Ectodermal cell (in vitro differentiated cells): ENCODE data around the gene CCM2.
A peak's percentile ranks its signal among the peaks of the same experiment; 100 is the strongest.

Experiments used
- H3K27ac ChIP-seq: 2 replicates; pipeline ENCODE4 v1.7.0; 2013; ENCODE audit warnings: mild to moderate bottlenecking, low read depth, low read length; ENCODE audit not compliant: insufficient read depth, poor library complexity, severe bottlenecking
- H3K27me3 ChIP-seq: 2 replicates; pipeline ENCODE4 v1.7.0; 2013; ENCODE audit warnings: mild to moderate bottlenecking, low read length; ENCODE audit not compliant: insufficient read depth, control insufficient read depth, poor library complexity, severe bottlenecking
- H3K36me3 ChIP-seq: one replicate; pipeline ENCODE4 v1.7.0; 2013; ENCODE audit warnings: low read length; ENCODE audit not compliant: control insufficient read depth, insufficient read depth
- H3K4me1 ChIP-seq: one replicate; pipeline ENCODE4 v1.7.0; 2013; ENCODE audit warnings: low read length; ENCODE audit not compliant: control insufficient read depth, insufficient read depth
- H3K4me3 ChIP-seq: 2 replicates; pipeline ENCODE4 v1.7.0; 2013; ENCODE audit warnings: low read depth, low read length, control low read depth; ENCODE audit not compliant: insufficient read depth
- H3K9me3 ChIP-seq: 2 replicates; pipeline ENCODE4 v1.7.0; 2013; ENCODE audit warnings: mild to moderate bottlenecking, low read length, moderate library complexity; ENCODE audit not compliant: control insufficient read depth
- WGBS, 2 experiments: methylation state at CpG; one replicate each; pipeline ENCODE4 v1.1.7; 2013; ENCODE audit warnings: missing lambda C conversion rate in 2 of 2; 5-methylcytosine and 5-hydroxymethylcytosine counted together

Gene CCM2

DNA sequence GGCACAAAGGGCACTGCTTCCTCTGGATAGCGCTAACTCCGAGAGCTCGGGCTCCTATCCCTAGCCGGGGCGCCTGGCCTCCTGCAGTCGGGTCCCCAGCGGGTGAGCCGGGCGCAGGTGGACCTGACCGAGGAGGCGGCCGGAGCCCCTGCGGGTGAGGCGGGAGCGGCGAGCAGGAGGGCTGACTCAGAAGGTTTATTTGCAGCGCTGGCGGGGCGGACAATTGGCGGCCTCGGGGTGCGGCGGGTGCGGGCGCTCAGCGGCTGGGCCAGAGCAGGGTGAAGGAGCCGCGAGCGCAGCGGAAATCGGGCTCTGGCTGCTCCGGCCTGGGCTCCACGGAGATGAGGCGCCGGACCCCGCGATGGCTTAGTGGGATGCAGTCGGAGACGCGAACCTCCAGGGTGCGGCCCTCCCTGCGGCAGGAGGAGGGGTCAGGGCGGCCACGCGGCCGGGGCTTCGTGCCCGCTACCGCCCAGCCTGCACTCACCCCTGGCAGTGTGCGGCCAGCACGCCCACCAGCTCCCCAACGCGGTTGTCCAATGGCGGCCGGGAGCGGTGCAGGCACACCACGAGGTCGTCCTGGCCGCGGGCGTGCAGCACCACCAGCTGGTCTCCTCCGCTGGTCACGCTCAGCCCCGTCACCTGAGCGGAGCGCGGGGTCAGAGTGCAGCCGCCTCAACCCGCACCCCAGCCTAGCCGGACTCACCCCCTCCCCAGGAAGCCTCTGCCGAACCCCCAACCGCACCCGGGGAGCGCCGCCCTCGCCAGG, 37.3 kb upstream of the CCM2 start:
- Histone ChIP-seq H3K4me1 (peaks cover 8% of the 10 kb centered on the region), H3K27ac (no peak overlapping the region), H3K9me3 (no peaks in the 10 kb centered on the region), H3K27me3 (peaks cover 37% of the 10 kb centered on the region), H3K36me3 (no peaks in the 10 kb centered on the region), H3K4me3 (peak overlapping the region; percentile 32)
- WGBS, 2 experiments = 11 to 12% methylated on average over 76 of the region's 76 CpGs

DNA sequence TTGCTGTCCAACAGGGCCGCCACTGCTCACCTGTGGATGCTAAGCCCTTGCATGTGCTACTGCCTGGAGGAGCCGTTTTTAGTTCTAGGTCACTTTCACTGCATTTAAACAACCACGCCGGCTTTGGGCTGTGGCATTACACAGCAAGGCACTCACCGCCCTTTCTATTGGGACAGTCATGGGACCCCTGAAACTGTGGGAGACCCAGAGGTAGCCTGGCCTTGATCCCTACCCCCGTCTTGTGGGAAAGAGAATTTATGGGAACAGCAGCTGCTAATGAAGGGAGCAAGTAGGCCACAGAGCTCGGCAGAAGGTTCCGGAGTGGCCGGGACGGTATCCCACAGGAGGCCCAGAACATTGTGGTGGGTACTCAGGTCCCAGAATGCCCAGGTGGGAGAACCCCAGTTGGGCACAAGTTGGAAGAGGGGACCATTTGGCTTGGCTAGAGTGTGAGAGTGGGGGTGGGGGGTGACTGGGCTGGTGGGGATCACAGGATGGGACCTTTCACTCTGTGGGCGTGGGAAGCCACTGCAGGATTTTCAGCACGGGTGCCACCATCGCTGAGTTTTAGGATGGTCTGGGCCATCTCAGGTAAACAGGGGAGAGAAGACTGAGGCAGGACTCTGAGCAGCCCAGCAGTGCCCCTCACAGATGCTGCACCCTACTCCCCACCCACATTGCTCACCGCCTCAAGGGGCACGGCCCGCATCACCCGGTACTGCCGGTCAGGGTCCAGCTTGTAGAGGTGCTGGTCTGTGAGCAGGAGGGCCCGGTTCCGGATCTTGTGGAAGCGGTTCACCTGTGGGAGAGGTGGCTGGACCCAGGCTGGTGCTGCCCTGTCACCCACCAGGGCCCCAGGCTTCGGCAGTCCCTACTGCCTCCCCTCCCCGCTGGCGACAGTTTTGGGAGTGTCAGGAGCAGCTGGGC, 36.4 kb upstream of the CCM2 start:
- Histone ChIP-seq H3K36me3 (no peaks in the 10 kb centered on the region), H3K9me3 (no peaks in the 10 kb centered on the region), H3K27me3 (peaks cover 37% of the 10 kb centered on the region), H3K4me1 (peaks cover 8% of the 10 kb centered on the region), H3K4me3 (no peak overlapping the region), H3K27ac (no peak overlapping the region)
- 92 to 94% methylated on average over 24 of the region's 24 CpGs for WGBS, 2 experiments

DNA sequence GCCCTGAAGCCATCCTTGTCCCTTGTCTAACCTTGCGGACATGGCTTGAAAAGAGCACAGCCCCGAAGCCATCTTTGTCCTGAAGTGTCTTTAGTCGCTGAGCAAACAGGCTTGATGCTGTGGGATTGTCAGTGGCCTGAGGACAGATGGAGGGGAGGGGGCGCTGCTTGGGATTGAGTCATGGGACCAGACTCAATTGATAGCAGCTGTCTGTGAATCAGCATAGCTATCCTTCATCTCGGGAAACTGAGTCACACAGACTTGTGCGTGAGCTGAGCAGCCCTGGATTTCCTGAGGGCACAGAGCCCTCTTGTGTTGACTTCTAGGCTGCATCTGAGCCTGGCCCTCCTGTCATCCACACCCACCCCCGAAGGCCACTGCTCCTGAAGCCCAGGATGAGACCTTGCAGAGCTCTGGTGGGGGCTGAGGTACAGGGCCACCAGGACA, 35.6 kb upstream of the CCM2 start:
- no peaks in the 10 kb centered on the region for H3K9me3 ChIP-seq
- WGBS, 2 experiments = 73 to 78% methylated on average over 7 of the region's 7 CpGs
- no peak overlapping the region for H3K27ac ChIP-seq
- H3K4me3 ChIP-seq = no peak overlapping the region
- H3K27me3 ChIP-seq = peaks cover 37% of the 10 kb centered on the region
- H3K4me1 ChIP-seq = peaks cover 8% of the 10 kb centered on the region
- no peaks in the 10 kb centered on the region for H3K36me3 ChIP-seq

DNA sequence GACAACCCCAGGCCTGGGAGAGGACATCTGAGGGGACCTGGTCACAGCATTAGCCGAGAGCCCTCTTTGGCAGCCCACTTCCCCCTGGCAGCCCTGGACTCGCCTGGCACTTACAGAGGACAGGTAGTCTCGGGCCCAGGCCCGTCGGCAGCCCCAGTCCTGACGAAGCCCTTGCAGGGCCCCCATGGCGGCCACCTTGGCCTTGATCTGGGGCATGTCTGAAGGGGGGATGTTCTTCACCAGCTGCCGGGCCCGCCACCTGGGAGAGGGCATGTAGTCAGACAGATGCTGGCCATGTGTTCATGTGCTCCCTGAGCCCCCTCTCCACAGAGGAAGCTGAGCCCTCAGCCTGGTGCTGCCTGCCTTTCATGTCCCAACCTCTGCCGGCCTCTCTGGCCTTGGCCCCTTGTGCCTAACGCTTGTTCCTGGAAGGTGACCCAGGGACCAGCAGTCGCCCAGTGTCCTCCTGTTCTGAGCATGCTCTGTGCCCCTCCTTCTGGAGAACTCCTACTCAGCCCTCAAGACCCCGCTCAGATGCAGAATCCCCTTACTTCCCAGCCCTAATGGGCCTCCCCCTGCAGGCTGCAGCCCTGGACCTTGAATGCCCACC, 35.1 kb upstream of the CCM2 start:
- Histone ChIP-seq H3K27me3 (peaks cover 32% of the 10 kb centered on the region), H3K4me1 (peaks cover 8% of the 10 kb centered on the region), H3K36me3 (no peaks in the 10 kb centered on the region), H3K27ac (no peak overlapping the region), H3K9me3 (no peaks in the 10 kb centered on the region), H3K4me3 (no peak overlapping the region)
- 91 to 92% methylated on average over 13 of the region's 13 CpGs for WGBS, 2 experiments

DNA sequence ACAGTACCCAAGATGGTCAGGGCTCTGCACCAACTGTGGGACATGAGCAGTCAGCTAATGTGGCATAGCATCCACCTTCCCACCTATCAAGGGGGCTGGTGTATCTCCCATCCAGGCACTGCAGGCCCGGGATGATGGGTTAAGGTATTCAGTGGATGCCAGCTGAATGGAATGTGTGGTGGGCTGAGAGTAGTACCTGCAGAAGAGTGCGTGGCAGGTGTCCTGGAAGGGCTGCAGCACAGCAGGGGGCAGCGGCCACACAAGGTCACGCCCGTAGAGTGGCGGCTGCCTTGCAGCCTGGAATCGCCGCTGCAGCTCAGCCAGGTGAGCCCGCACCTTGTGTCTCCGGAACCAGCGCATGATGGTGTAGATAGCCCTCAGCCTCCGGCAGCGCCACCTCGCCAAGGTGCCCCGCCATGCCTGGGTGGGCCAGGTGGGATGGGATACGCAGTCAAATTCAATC, 34.5 kb upstream of the CCM2 start:
- Histone ChIP-seq H3K27me3 (peaks cover 31% of the 10 kb centered on the region), H3K4me3 (no peak overlapping the region), H3K4me1 (peaks cover 8% of the 10 kb centered on the region), H3K27ac (no peak overlapping the region), H3K36me3 (no peaks in the 10 kb centered on the region), H3K9me3 (no peaks in the 10 kb centered on the region)
- WGBS, 2 experiments = 92 to 93% methylated on average over 16 of the region's 16 CpGs

DNA sequence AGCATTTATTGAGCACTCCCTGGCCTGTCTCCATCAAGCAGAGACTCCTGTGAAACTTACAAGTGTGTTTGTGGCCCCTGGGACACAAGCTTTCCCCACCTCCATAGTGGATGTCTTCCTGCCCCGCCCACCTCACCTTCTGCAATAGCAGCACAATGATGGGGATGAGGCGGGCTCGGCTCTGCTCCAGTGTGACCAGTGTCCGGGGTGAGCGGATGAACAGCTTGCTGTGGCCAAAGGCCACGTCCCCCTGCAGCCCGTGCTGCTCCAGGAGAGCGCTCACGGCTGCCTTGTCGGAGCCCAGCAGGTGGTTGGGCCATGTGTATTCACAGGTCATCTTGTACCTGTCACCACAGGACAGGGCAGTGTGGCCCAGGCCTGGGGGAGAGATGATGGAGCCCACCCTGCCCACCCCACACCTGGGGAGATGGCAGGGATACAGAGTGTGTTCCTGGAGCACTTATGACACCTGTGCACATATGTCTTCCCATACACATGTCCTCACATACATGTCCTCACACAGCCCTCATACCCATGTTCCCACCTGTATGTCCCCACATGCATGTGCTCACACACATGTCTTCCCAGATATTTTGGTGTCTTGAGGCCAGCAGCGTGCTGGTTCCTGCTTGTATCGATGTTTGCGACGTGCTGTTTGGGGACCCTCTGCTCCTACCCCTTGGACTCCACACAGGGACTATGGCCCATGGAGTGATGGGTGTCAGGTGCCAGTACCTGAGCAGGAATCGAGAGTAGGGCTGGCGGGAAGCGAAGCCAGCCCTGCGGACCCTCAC, 33.9 kb upstream of the CCM2 start:
- Histone ChIP-seq H3K9me3 (no peaks in the 10 kb centered on the region), H3K4me1 (peaks cover 8% of the 10 kb centered on the region), H3K27me3 (peaks cover 31% of the 10 kb centered on the region), H3K36me3 (no peaks in the 10 kb centered on the region), H3K27ac (no peak overlapping the region), H3K4me3 (no peak overlapping the region)
- WGBS, 2 experiments = 93% methylated on average over 18 of the region's 18 CpGs

DNA sequence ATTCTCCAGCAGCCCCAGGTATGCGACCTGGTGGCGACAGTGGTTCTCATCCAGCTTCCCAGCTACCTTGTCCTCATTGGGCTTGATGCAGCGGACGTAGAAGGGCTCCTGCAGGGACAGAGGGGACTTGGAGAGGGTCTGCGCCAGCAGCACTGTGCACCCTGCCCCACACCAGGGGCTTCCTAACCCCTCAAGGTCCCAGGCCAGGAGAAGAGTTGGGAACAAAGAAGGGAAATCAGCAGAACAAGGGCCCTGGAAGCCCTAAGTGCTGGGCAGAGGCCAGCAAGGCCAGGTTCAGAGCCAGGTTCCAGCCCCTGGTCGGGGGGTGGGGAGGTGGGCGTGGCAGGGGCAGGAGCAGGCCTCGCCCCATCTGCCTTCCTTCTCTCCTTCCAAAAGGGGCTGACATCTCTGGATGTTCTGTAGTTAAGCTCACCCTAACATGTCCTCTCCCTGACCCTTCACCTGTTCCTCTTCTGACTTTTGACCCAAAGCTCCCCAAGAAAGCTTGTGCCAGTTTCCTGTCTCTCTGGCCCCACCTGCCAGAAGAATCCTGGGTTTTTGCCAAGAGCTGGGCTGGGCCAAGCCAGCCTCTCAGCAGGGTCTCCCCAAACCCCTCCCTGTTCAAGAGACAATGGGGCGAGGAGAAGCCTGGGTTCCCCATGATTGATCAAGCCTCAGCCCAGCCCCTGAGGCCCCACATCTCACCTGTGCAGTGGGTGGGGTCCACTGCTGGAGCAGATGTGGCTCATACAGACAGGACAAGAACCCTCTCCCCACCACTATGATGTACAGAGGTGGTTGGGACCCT, 33.1 kb upstream of the CCM2 start:
- 85% methylated on average over 9 of the region's 9 CpGs for WGBS, 2 experiments
- no peaks in the 10 kb centered on the region for H3K9me3 ChIP-seq

GRCh38 chr7:44967571-44968446, 32.2 kb upstream of the CCM2 start:
- no peak overlapping the region for H3K27ac ChIP-seq
- no peak overlapping the region for H3K4me3 ChIP-seq
- peaks cover 16% of the 10 kb centered on the region for H3K27me3 ChIP-seq
- no peaks in the 10 kb centered on the region for H3K9me3 ChIP-seq
- no peaks in the 10 kb centered on the region for H3K36me3 ChIP-seq
- peaks cover 2% of the 10 kb centered on the region for H3K4me1 ChIP-seq
- 79 to 80% methylated on average over 18 of the region's 18 CpGs for WGBS, 2 experiments

More for the DNA sequence above, 33.1 kb upstream of the CCM2 start:
- Histone ChIP-seq H3K27ac (no peak overlapping the region), H3K4me1 (peaks cover 8% of the 10 kb centered on the region), H3K27me3 (peaks cover 25% of the 10 kb centered on the region), H3K36me3 (no peaks in the 10 kb centered on the region), H3K4me3 (no peak overlapping the region)
